CD4-positive, alpha-beta T cell treated with Interleukin-6 at 100 ng/mL for 8 hours (primary cell): ENCODE results near the gene FHIP2A.
"Not testable (repeated sequence)": the region's sequence is repeated elsewhere in the genome, so short reads cannot be mapped to it uniquely, and the experiment has no call there.

Experiments
- DNase-seq: peaks from one replicate; pipeline ENCODE4 v3.0.0-alpha.2; 2020; ENCODE audit warnings: mixed read lengths, low spot score

The FHIP2A gene

GRCh38 chr10:114815791-114816190 lies 5.8 kb upstream of the FHIP2A start:
- no peak for DNase-seq

- no peak for DNase-seq
These were observed 5.3 kb upstream of the FHIP2A start for GRCh38 chr10:114816308-114816707.

- DNase-seq: no peak
These were observed 2.3 kb upstream of the FHIP2A start for GRCh38 chr10:114819322-114819721.

- DNase-seq: peak; percentile 25
These were observed 399 bp downstream of the FHIP2A start for GRCh38 chr10:114821915-114822443.

GRCh38 chr10:114822444-114823076 lies 980 bp downstream of the FHIP2A start:
- peak; percentile 11 for DNase-seq

- DNase-seq: no peak
These were observed 1.5 kb downstream of the FHIP2A start for GRCh38 chr10:114823077-114823463.

GRCh38 chr10:114824391-114824790 lies 2.8 kb downstream of the FHIP2A start:
- no peak for DNase-seq

GRCh38 chr10:114825513-114826253 lies 4.1 kb downstream of the FHIP2A start:
- DNase-seq: no peak

- no peak for DNase-seq
These were observed 7.8 kb downstream of the FHIP2A start for GRCh38 chr10:114829160-114829909.

GRCh38 chr10:114831186-114831867 lies 9.7 kb downstream of the FHIP2A start:
- DNase-seq: no peak

GRCh38 chr10:114837690-114838089 lies 16.1 kb downstream of the FHIP2A start:
- DNase-seq: no peak

- DNase-seq: no peak
These were observed 18.3 kb downstream of the FHIP2A start for GRCh38 chr10:114839901-114840300.

- DNase-seq: no peak
These were observed 24.6 kb downstream of the FHIP2A start for GRCh38 chr10:114845978-114846693.

- DNase-seq: not testable (repeated sequence)
These were observed 25.9 kb downstream of the FHIP2A start for GRCh38 chr10:114847517-114847916.

- DNase-seq: no peak
These were observed 28.1 kb downstream of the FHIP2A start for GRCh38 chr10:114849674-114850073.

- no peak for DNase-seq
These were observed 28.5 kb downstream of the FHIP2A start for GRCh38 chr10:114850126-114850525.

GRCh38 chr10:114851336-114851735 lies 29.8 kb downstream of the FHIP2A start:
- no peak for DNase-seq

GRCh38 chr10:114852197-114852596 lies 30.6 kb downstream of the FHIP2A start:
- DNase-seq: no peak

- DNase-seq: no peak
These were observed 33.3 kb downstream of the FHIP2A start for GRCh38 chr10:114854906-114855305.

- DNase-seq: no peak
These were observed 34.4 kb downstream of the FHIP2A start for GRCh38 chr10:114855776-114856543.
